Measurements from ENCODE around the gene INA. TPM values are rescaled to one million over a fixed set of nuclear protein-coding genes. Genes with fewer than 3 reads are reported as not detected.

INA gene
- total and polyA plus RNA-seq, 8 donors, result 0.08 to 0.47 (median 0.35) TPM

DNA sequence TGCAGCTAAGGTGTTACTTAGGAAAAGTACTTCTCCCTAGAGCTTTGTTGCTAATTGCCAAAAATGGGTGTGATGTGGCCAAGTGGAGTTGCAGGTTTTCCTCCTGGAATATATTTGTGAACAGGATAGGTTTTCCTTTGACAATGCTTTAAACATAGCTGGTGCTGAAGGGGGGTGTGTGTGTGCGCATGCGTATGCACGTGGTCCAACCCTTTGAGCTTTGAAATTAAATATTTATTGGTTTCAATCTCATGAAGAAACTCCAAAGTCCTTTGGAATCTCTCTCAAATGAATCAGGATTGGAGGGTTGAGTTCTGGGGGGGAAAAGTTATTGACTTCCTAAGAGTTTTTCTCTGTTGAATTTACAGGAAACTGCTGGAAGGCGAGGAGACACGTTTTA is 11.1 kb downstream of the INA start:
- no peak overlapping the region for H3K27ac ChIP-seq
- ATAC-seq (no peak), DNase-seq (no peak)
- peaks cover 0 to 53% of the 10 kb centered on the region in 2 donors for H3K27me3 ChIP-seq
- no peak overlapping the region for H3K4me3 ChIP-seq
- no peak for TF ChIP-seq CTCF (IDR thresholded peaks at IDR 0.05)
- no peaks in the 10 kb centered on the region for H3K4me1 ChIP-seq
- no peaks in the 10 kb centered on the region for H3K9me3 ChIP-seq
- intact Hi-C loops (cut with DNase I), result no loop called here
- H3K36me3 ChIP-seq, result no peaks in the 10 kb centered on the region

GRCh38 chr10:103291588-103291987 is 14.7 kb downstream of the INA start:
- no peaks in the 10 kb centered on the region for H3K36me3 ChIP-seq
- no peak for ATAC-seq
- TF ChIP-seq CTCF (IDR thresholded peaks at IDR 0.05), result no peak
- intact Hi-C loops (cut with DNase I), result no loop called here
- peaks cover 0 to 32% of the 10 kb centered on the region in 2 donors for H3K27me3 ChIP-seq
- no peaks in the 10 kb centered on the region for H3K4me1 ChIP-seq
- H3K4me3 ChIP-seq, result no peak overlapping the region
- no peaks in the 10 kb centered on the region for H3K9me3 ChIP-seq
- H3K27ac ChIP-seq, result no peak overlapping the region
- no peak for DNase-seq

DNA sequence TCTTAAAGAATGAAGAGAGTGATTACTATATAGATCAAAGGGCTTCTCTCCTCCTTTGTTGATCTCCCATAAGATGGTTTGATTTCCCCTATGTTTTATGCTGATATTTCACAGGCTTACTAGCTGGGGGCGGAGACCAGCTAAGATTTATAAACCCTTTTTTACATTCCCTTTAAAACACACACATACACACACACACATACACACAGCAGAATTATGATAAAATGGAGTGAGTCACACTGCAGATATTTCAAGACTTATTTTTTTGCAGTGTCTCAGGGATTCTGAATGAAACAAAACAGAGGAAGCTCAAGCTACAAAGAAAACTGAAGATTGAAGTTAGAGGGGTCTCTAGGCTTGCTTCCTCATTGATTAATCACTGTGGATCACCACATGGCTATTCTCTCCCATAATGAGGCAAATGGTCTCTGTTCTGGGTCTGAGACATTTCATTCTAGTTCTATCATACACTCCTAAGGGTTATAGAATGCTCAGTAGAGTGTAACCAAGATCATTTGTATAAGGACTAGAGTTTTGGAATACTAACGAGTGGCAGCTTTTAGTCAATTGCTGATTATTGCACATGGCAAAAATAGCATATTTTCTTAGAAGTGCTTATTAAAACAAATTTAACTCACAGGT is 18.6 kb downstream of the INA start:
- Histone ChIP-seq H3K4me1 (no peaks in the 10 kb centered on the region), H3K9me3 (no peaks in the 10 kb centered on the region), H3K27ac (no peak overlapping the region), H3K36me3 (no peaks in the 10 kb centered on the region), H3K27me3 (no peaks in the 10 kb centered on the region), H3K4me3 (no peak overlapping the region)
- TF ChIP-seq CTCF (IDR thresholded peaks at IDR 0.05), result no peak
- ATAC-seq (no peak), DNase-seq (no peak)
- intact Hi-C loops (cut with DNase I), result no loop called here

GRCh38 chr10:103307594-103307993 is 30.7 kb downstream of the INA start:
- H3K4me1 ChIP-seq, result no peaks in the 10 kb centered on the region
- intact Hi-C loops (cut with DNase I), result no loop called here

GRCh38 chr10:103310197-103310596 is 33.3 kb downstream of the INA start:
- Histone ChIP-seq H3K4me1 (no peaks in the 10 kb centered on the region), H3K36me3 (peaks cover 0 to 90% of the 10 kb centered on the region in 2 donors), H3K4me3 (no peak overlapping the region), H3K27ac (no peak overlapping the region), H3K9me3 (no peaks in the 10 kb centered on the region), H3K27me3 (no peaks in the 10 kb centered on the region)
- no peak for DNase-seq
- TF ChIP-seq CTCF (IDR thresholded peaks at IDR 0.05), result no peak
- intact Hi-C loops (cut with DNase I), result no loop called here
- ATAC-seq, result no peak

More at GRCh38 chr10:103307594-103307993, 30.7 kb downstream of the INA start:
- TF ChIP-seq CTCF (IDR thresholded peaks at IDR 0.05), result no peak
- ATAC-seq, result no peak
- Histone ChIP-seq H3K27ac (no peak overlapping the region), H3K27me3 (no peaks in the 10 kb centered on the region), H3K36me3 (peaks cover 0 to 99% of the 10 kb centered on the region in 2 donors), H3K4me3 (no peak overlapping the region), H3K9me3 (no peaks in the 10 kb centered on the region)
- DNase-seq, result peak in 1 of 4 donors; percentile 7
